Central memory CD8-positive, alpha-beta T cell (primary cell): ENCODE data around the gene ZNF438.
"Not testable (repeated sequence)": the region's sequence is repeated elsewhere in the genome, so short reads cannot be mapped to it uniquely, and the experiment has no call there.

Source experiments
- ATAC-seq: fragments of 150-1000 bp; cut with Tn5 transposase; replicated peaks from 2 replicates; pipeline ENCODE4 v1.10.0; 2022; ENCODE audit warnings: mild to moderate bottlenecking, moderate FRiP score, moderate number of reproducible peaks; ENCODE audit not compliant: poor library complexity, severe bottlenecking; ENCODE audit errors: extremely low read depth
- DNase-seq, 2 donors: peaks; one replicate each; pipeline ENCODE4 v3.0.0; 2021; ENCODE audit warnings: low spot score in 2 of 2
- H3K27ac Mint-ChIP-seq: one replicate; pipeline ENCODE4 v1.8.0; 2022; ENCODE audit warnings: low read depth, mild to moderate bottlenecking, moderate library complexity, mixed read lengths
- H3K27me3 Mint-ChIP-seq: one replicate; pipeline ENCODE4 v1.8.0; 2022; ENCODE audit warnings: mixed read lengths
- H3K36me3 Mint-ChIP-seq: one replicate; pipeline ENCODE4 v1.8.0; 2022; ENCODE audit warnings: mild to moderate bottlenecking, moderate library complexity, mixed read lengths; ENCODE audit not compliant: insufficient read depth
- H3K4me1 Mint-ChIP-seq: one replicate; pipeline ENCODE4 v1.8.0; 2022; ENCODE audit warnings: mixed read lengths
- H3K4me3 Mint-ChIP-seq: one replicate; pipeline ENCODE4 v1.8.0; 2022; ENCODE audit warnings: mild to moderate bottlenecking, moderate library complexity, mixed read lengths
- H3K9me3 Mint-ChIP-seq: one replicate; pipeline ENCODE4 v1.8.0; 2022; ENCODE audit warnings: mixed read lengths

The ZNF438 gene

DNA sequence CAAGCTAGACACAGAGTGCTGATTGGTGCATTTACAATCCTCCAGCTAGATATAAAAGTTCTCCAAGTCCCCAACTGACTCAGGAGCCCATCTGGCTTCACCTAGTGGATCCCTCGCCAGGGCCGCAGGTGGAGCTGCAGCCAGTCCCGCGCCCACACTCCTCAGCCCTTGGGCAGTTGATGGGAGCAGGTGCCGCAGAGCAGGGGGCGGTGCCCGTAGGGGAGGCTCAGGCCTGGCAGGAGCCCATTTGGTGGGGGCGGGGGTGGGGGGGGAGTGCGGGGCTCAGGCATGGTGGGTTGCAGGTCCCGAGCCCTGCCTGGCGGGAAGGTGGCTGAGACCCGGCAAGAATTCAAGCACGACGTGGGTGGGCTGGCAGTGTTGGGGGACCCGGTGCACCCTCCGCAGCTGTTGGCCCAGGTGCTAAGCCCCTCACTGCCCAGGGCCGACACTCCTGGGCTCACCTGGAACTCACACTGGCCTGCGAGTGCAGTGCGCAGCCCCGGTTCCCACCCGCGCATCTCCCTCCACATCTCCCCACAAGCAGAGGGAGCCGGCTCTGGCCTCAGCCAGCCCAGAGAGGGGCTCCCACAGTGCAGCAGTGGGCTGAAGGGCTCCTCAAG lies 101.7 kb downstream of the ZNF438 start:
- Mint-ChIP-seq H3K36me3 (peaks cover 6% of the 10 kb centered on the region), H3K27me3 (no peaks in the 10 kb centered on the region), H3K9me3 (peaks cover 6% of the 10 kb centered on the region), H3K4me3 (no peak overlapping the region), H3K27ac (no peak overlapping the region), H3K4me1 (peaks cover 5% of the 10 kb centered on the region)
- DNase-seq (no peak), ATAC-seq (no peak)

DNA sequence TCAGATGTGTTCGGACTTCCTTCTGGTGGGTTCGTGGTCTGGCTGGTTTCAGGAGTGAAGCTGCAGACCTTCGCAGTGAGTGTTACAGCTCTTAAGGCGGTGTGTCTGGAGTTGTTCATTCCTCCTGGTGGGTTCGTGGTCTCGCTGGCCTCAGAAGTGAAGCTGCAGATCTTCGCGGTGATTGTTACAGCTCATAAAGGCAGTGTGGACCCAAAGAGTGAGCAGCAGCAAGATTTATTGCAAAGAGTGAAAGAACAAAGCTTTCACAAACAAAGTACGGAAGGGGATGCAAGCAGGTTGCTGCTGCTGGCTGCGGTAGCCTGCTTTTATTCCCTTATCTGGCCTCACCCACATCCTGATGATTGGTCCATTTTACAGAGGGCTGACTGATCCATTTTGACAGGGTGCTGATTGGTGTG lies 102.3 kb downstream of the ZNF438 start:
- H3K27ac Mint-ChIP-seq, ATAC-seq, DNase-seq, H3K36me3 Mint-ChIP-seq, H3K4me1 Mint-ChIP-seq, H3K27me3 Mint-ChIP-seq, H3K9me3 Mint-ChIP-seq: not testable (repeated sequence)
- peak overlapping the region; percentile 25 for H3K4me3 Mint-ChIP-seq

DNA sequence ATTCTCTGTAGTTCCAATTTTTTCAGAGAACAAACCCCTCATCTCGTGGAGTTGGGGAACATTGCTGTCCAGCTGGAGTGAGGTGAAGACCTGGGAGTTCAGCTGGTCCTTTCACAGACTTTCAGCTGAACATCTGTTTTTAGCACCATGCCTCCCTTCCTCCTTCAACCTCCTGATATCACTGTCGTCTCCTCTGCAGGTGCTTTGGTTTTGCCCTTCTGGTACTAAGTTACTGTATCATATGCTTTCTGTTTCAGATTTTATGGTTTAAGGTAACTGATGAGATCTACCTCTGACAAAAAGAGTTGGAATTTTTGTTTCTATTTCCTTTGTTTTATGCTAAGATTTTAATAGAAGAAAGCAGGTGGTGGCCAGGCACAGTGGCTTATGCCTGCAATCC lies 102.9 kb downstream of the ZNF438 start:
- peak overlapping the region; percentile 25 for H3K4me3 Mint-ChIP-seq
- no peaks in the 10 kb centered on the region for H3K27me3 Mint-ChIP-seq
- peaks cover 13% of the 10 kb centered on the region for H3K9me3 Mint-ChIP-seq
- H3K4me1 Mint-ChIP-seq, result peaks cover 5% of the 10 kb centered on the region
- no peak for DNase-seq
- peaks cover 6% of the 10 kb centered on the region for H3K36me3 Mint-ChIP-seq
- H3K27ac Mint-ChIP-seq, result no peak overlapping the region
- no peak for ATAC-seq

DNA sequence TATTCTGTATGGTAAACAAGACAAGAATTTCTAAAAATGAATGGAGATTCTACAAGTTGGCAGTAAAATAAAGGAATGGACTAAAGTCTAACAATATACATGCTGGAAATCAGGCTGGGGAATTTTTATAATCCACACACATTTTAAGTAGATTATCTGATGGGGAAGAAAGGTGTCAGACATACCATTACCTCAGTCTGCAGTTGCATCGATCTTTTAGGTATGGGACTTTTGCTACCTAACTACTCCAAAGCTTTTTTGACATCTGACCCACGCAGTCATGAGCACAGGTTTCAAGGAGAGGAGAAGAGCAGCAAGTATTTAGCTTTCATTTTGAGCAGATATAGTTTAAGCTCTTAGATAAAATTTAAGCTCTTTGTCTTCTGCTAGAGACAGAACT lies 113.0 kb downstream of the ZNF438 start:
- Mint-ChIP-seq H3K4me3 (no peak overlapping the region), H3K27ac (no peak overlapping the region), H3K9me3 (no peaks in the 10 kb centered on the region), H3K4me1 (no peaks in the 10 kb centered on the region), H3K36me3 (peaks cover 4% of the 10 kb centered on the region), H3K27me3 (no peaks in the 10 kb centered on the region)
- no peak for DNase-seq
- ATAC-seq, result no peak

DNA sequence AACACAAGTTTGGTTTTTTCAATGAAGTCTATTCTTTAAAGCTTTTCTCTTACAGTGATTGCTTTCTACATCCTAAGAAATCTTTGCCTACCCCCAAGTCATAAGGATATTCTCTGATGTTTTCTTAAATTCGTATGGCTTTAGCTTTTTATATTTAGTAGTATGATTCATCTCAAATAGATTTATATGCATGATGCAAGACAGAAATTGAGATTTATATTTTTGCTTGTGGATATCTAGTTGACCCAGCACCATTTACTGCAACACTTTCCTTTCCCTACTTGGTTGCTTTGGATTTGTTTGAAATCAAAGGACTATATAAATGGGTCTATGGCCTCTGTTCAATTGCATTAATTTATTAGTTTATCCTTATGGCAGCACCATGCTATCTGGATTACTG lies 113.9 kb downstream of the ZNF438 start:
- peaks cover 4% of the 10 kb centered on the region for H3K36me3 Mint-ChIP-seq
- ATAC-seq (no peak), DNase-seq (no peak)
- no peak overlapping the region for H3K4me3 Mint-ChIP-seq
- no peaks in the 10 kb centered on the region for H3K9me3 Mint-ChIP-seq
- no peak overlapping the region for H3K27ac Mint-ChIP-seq
- H3K27me3 Mint-ChIP-seq, result no peaks in the 10 kb centered on the region
- no peaks in the 10 kb centered on the region for H3K4me1 Mint-ChIP-seq

DNA sequence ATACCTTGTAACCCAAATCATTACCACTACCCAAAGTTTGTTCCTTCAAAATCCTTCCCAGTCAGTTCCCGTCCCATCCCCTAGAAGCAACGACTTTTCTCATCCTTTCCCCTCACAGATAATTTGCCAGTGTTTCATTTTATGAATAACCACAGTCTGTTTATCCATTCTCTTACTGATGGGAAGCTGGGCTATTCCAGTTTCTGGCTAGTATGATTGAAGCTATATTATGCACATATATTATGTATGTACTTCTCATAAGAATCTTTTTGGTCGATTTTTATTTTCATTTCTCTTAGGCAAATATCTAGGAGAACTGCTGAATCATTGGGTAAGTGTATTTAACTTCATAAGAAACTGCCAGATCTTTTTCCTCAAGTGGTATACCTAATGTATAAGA lies 114.6 kb downstream of the ZNF438 start:
- H3K36me3 Mint-ChIP-seq, result peaks cover 4% of the 10 kb centered on the region
- H3K9me3 Mint-ChIP-seq, result no peaks in the 10 kb centered on the region
- no peak overlapping the region for H3K27ac Mint-ChIP-seq
- ATAC-seq (no peak), DNase-seq (no peak)
- H3K27me3 Mint-ChIP-seq, result no peaks in the 10 kb centered on the region
- H3K4me1 Mint-ChIP-seq, result no peaks in the 10 kb centered on the region
- H3K4me3 Mint-ChIP-seq, result no peak overlapping the region

DNA sequence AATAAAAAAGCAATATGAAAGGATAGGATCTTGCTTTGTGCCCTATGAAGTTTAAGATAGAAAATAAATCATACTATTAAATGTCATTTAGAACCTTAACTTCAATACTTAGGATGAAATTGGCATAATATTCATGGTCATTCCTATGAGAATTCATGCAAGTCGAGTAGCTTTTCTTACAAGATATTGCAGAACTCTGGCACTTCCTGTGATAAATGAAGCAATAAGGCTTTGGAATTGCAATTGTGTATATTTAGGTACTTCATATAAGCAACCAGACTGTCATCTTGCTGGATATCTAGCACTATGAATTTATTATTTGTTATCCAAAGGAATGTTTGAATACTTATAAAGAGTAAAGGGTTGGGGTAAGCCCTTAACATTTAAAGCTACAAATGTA lies 116.5 kb downstream of the ZNF438 start:
- no peaks in the 10 kb centered on the region for H3K4me1 Mint-ChIP-seq
- ATAC-seq, result no peak
- DNase-seq, result no peak
- H3K27me3 Mint-ChIP-seq, result no peaks in the 10 kb centered on the region
- H3K36me3 Mint-ChIP-seq, result peaks cover 2% of the 10 kb centered on the region
- no peak overlapping the region for H3K27ac Mint-ChIP-seq
- no peak overlapping the region for H3K4me3 Mint-ChIP-seq
- no peaks in the 10 kb centered on the region for H3K9me3 Mint-ChIP-seq

DNA sequence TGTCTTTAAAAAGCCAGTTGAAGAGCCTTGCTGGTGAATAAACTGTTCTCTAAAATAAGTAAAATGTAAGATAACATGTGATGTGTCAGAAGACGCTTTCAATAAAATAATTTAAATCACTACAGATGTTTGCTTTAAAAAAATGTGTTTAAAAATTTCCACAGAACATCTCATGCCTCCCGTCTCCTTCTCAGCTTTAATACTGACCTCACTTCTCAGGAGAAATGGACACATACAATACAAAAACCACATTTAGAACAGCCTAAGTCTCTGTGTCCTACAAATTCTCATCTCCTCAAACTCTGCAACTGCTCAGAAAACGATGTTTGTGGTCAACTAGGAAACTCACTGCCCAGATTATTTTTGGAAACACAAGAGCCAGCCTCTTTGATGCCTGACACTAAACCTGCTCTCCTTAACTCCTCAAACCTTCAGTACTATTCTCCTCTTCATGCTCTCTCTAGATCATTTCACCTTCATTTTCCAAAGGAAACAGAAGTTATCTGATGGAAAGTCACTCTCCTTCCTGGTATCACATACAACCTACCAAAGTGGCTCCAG lies 120.3 kb downstream of the ZNF438 start:
- peaks cover 5% of the 10 kb centered on the region for H3K36me3 Mint-ChIP-seq
- no peak overlapping the region for H3K4me3 Mint-ChIP-seq
- no peak for DNase-seq
- H3K27me3 Mint-ChIP-seq, result no peaks in the 10 kb centered on the region
- H3K4me1 Mint-ChIP-seq, result no peaks in the 10 kb centered on the region
- no peaks in the 10 kb centered on the region for H3K9me3 Mint-ChIP-seq
- no peak for ATAC-seq
- H3K27ac Mint-ChIP-seq, result no peak overlapping the region

DNA sequence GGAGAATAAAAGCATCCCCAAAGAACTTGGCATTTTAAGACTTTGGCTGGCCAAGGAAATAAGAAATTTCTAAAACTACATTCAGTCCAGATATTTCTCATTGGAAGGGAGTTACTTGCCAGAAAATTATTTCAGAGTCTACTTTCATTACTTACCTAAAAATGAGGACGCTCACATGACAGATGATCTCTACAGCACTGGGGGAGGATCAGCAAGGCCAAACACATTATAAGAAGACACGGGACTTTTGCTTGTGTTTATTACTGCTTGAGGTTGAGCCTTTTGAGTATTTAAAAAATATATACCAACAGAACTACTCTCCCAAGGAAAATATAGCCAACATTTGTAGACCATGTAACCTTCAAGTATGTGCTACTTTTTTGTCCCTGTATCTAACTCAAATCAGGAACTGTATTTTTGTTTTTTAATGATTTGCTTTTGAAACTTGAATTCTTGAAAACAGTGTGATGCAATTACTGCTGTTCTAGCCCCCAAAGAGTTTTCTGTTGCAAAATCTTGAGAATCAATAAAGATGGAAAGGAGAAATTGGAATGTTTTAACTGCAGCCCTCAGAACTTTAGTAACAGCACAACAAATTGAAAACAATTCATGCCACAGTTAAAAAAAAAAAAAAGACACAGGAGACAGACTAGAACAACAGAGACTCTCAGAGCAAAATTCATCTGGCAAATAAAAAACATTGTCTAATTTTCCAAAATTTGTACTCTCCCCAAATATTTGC lies 128.1 kb downstream of the ZNF438 start:
- no peaks in the 10 kb centered on the region for H3K4me1 Mint-ChIP-seq
- no peak overlapping the region for H3K27ac Mint-ChIP-seq
- no peaks in the 10 kb centered on the region for H3K27me3 Mint-ChIP-seq
- no peak overlapping the region for H3K4me3 Mint-ChIP-seq
- peaks cover 6% of the 10 kb centered on the region for H3K36me3 Mint-ChIP-seq
- DNase-seq, result no peak
- no peaks in the 10 kb centered on the region for H3K9me3 Mint-ChIP-seq
- no peak for ATAC-seq

DNA sequence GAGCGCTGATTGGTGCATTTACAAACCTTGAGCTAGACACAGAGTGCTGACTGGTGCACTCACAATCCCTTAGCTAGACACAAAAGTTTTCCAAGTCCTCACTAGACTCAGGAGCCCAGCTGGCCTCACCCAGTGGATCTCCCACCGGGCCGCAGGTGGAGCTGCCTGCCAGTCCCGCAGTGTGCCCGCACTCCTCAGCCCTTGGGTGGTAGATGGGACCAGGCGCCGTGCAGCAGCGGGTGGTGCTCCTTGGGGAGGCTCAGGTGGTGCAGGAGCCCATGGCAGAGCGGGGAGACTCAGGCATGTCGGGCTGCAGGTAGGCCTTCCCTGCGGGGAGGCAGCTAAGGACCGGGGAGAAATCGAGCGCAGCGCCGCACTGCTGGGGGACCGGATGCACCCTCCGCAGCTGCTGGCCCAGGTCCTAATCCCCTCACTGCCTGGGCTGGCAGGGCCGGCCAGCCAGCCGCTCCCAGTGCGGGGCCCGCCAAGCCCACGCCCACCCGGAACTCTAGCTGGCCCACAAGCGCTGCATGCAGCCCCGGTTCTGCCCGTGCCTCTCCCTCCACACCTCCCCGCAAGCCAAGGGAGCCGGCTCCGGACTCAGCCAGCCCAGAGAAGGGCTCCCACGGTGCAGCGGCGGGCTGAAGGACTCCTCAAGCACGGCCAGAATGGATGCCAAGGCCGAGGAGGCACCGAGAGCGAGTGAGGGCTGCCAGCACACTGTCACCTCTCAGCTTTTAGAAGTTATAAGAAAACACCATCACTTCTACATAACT lies 128.9 kb downstream of the ZNF438 start:
- ATAC-seq (no peak), DNase-seq (no peak)
- H3K36me3 Mint-ChIP-seq, result peaks cover 6% of the 10 kb centered on the region
- H3K4me3 Mint-ChIP-seq, result no peak overlapping the region
- no peaks in the 10 kb centered on the region for H3K4me1 Mint-ChIP-seq
- no peaks in the 10 kb centered on the region for H3K9me3 Mint-ChIP-seq
- H3K27ac Mint-ChIP-seq, result no peak overlapping the region
- no peaks in the 10 kb centered on the region for H3K27me3 Mint-ChIP-seq

DNA sequence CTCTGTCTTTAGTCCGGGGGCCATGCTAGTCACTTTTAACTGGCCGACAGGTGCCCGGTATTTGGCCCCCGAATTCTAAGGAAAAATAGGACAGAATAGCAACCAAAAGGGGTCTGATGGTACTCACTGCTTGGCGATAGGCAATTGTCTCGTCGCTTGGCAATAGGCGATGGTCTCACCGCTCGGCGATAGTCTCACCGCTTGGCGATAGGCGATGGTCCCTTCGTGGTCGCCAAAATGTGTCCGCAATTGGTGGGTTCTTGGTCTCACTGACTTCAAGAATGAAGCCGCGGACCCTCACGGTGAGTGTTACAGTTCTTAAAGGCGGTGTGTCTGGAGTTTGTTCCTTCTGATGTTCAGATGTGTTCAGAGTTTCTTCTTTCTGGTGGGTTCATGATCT lies 130.2 kb downstream of the ZNF438 start:
- not testable (repeated sequence) for H3K27me3 Mint-ChIP-seq, H3K4me1 Mint-ChIP-seq, DNase-seq, H3K9me3 Mint-ChIP-seq, H3K36me3 Mint-ChIP-seq, ATAC-seq, H3K27ac Mint-ChIP-seq, H3K4me3 Mint-ChIP-seq

DNA sequence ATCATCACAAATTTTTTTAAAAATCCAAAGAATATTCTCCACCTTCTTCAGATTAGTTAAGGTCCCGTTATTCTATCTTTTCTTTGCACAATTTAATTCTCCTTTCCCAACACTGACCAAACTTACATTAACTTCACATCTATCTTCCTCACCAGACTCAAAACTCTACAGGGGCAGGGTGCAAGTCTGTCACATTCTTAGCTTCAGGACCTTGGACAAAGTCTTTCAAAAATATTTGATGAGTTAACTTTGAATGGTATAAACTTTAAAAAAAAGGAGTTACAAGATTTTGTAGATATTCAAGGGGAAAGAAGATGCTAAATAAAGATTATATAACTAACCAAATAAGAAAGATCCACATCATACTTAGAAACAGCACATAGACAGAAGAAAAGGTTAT lies 132.7 kb downstream of the ZNF438 start:
- no peaks in the 10 kb centered on the region for H3K4me1 Mint-ChIP-seq

More for the DNA sequence above, 132.7 kb downstream of the ZNF438 start:
- DNase-seq (no peak), ATAC-seq (no peak)
- H3K27me3 Mint-ChIP-seq, result no peaks in the 10 kb centered on the region
- no peaks in the 10 kb centered on the region for H3K9me3 Mint-ChIP-seq
- no peak overlapping the region for H3K4me3 Mint-ChIP-seq
- peaks cover 2% of the 10 kb centered on the region for H3K36me3 Mint-ChIP-seq
- H3K27ac Mint-ChIP-seq, result no peak overlapping the region
